UCSD-AML1 (cell line): ENCODE results near the gene SCCPDH.

ENCODE experiments used
- DNase-seq: peaks from one replicate; lab custom pipeline; 2025; ENCODE audit not compliant: unreplicated experiment; lab: John Stamatoyannopoulos, UW

Gene SCCPDH

GRCh38 chr1:246784621-246785493 lies 60.6 kb downstream of the SCCPDH start:
- peak; percentile 81 for DNase-seq

GRCh38 chr1:246785494-246786111 lies 61.4 kb downstream of the SCCPDH start:
- DNase-seq: no peak

- no peak for DNase-seq
These were observed 62.5 kb downstream of the SCCPDH start for GRCh38 chr1:246786606-246787238.

GRCh38 chr1:246787781-246788513 lies 63.7 kb downstream of the SCCPDH start:
- DNase-seq: no peak

GRCh38 chr1:246788895-246789338 lies 64.7 kb downstream of the SCCPDH start:
- DNase-seq: no peak

GRCh38 chr1:246789454-246790339 lies 65.5 kb downstream of the SCCPDH start:
- DNase-seq: no peak

- no peak for DNase-seq
These were observed 66.2 kb downstream of the SCCPDH start for GRCh38 chr1:246790364-246790763.

- no peak for DNase-seq
These were observed 66.6 kb downstream of the SCCPDH start for GRCh38 chr1:246790833-246791232.

- no peak for DNase-seq
These were observed 67.2 kb downstream of the SCCPDH start for GRCh38 chr1:246791303-246791918.

- DNase-seq: no peak
These were observed 68.4 kb downstream of the SCCPDH start for GRCh38 chr1:246792603-246793002.

GRCh38 chr1:246793356-246793896 lies 69.2 kb downstream of the SCCPDH start:
- no peak for DNase-seq

GRCh38 chr1:246794048-246794827 lies 70.0 kb downstream of the SCCPDH start:
- DNase-seq: no peak

- no peak for DNase-seq
These were observed 70.8 kb downstream of the SCCPDH start for GRCh38 chr1:246794828-246795671.

GRCh38 chr1:246795906-246796694 lies 71.9 kb downstream of the SCCPDH start:
- no peak for DNase-seq

- no peak for DNase-seq
These were observed 72.9 kb downstream of the SCCPDH start for GRCh38 chr1:246797157-246797556.

- no peak for DNase-seq
These were observed 73.4 kb downstream of the SCCPDH start for GRCh38 chr1:246797597-246797996.

GRCh38 chr1:246798107-246798506 lies 73.9 kb downstream of the SCCPDH start:
- DNase-seq: no peak
